ENCODE measurements around the gene RAB14.

RAB14 gene

GRCh38 chr9:121141706-121142105 is 60.0 kb downstream of the RAB14 start:
- no peak overlapping the region for H3K4me3 Mint-ChIP-seq
- DNase-seq, result no peak
- H3K27ac Mint-ChIP-seq, result no peak overlapping the region
- H3K4me1 Mint-ChIP-seq, result no peaks in the 10 kb centered on the region
- H3K36me3 Mint-ChIP-seq (ENCODE audit: low read depth), result peaks cover 59% of the 10 kb centered on the region
- TF ChIP-seq CTCF (IDR thresholded peaks at IDR 0.05), result no peak
- no peaks in the 10 kb centered on the region for H3K9me3 Mint-ChIP-seq
- H3K27me3 Mint-ChIP-seq (ENCODE audit: low read depth, poor library complexity), result no peaks in the 10 kb centered on the region

- TF ChIP-seq CTCF (IDR thresholded peaks at IDR 0.05), result no peak
- no peak overlapping the region for H3K27ac Mint-ChIP-seq
These were observed 60.4 kb downstream of the RAB14 start for GRCh38 chr9:121141306-121141705.

GRCh38 chr9:121140162-121140561 is 61.5 kb downstream of the RAB14 start:
- no peaks in the 10 kb centered on the region for H3K9me3 Mint-ChIP-seq
- no peaks in the 10 kb centered on the region for H3K4me1 Mint-ChIP-seq
- H3K4me3 Mint-ChIP-seq, result no peak overlapping the region
- H3K27ac Mint-ChIP-seq, result no peak overlapping the region
- H3K36me3 Mint-ChIP-seq (ENCODE audit: low read depth), result peaks cover 53% of the 10 kb centered on the region
- TF ChIP-seq CTCF (IDR thresholded peaks at IDR 0.05), result no peak
- no peaks in the 10 kb centered on the region for H3K27me3 Mint-ChIP-seq (ENCODE audit: low read depth, poor library complexity)
- DNase-seq, result no peak

More at GRCh38 chr9:121141306-121141705, 60.4 kb downstream of the RAB14 start:
- no peaks in the 10 kb centered on the region for H3K27me3 Mint-ChIP-seq (ENCODE audit: low read depth, poor library complexity)
- H3K36me3 Mint-ChIP-seq (ENCODE audit: low read depth), result peaks cover 55% of the 10 kb centered on the region
- H3K4me3 Mint-ChIP-seq, result no peak overlapping the region
- DNase-seq, result no peak
- no peaks in the 10 kb centered on the region for H3K9me3 Mint-ChIP-seq
- H3K4me1 Mint-ChIP-seq, result no peaks in the 10 kb centered on the region

- no peak for TF ChIP-seq CTCF (IDR thresholded peaks at IDR 0.05)
- no peaks in the 10 kb centered on the region for H3K9me3 Mint-ChIP-seq
- no peak overlapping the region for H3K4me3 Mint-ChIP-seq
- H3K27ac Mint-ChIP-seq, result no peak overlapping the region
- H3K4me1 Mint-ChIP-seq, result no peaks in the 10 kb centered on the region
- peaks cover 49% of the 10 kb centered on the region for H3K36me3 Mint-ChIP-seq (ENCODE audit: low read depth)
- no peaks in the 10 kb centered on the region for H3K27me3 Mint-ChIP-seq (ENCODE audit: low read depth, poor library complexity)
- no peak for DNase-seq
These were observed 62.7 kb downstream of the RAB14 start for GRCh38 chr9:121138973-121139372.

- no peak for DNase-seq
- no peak overlapping the region for H3K4me3 Mint-ChIP-seq
These were observed 63.1 kb downstream of the RAB14 start for GRCh38 chr9:121138561-121138960.

More at GRCh38 chr9:121138561-121138960, 63.1 kb downstream of the RAB14 start:
- Mint-ChIP-seq H3K27ac (no peak overlapping the region), H3K36me3 (ENCODE audit: low read depth) (peaks cover 48% of the 10 kb centered on the region), H3K9me3 (no peaks in the 10 kb centered on the region), H3K27me3 (ENCODE audit: low read depth, poor library complexity) (no peaks in the 10 kb centered on the region), H3K4me1 (peaks cover under 1% of the 10 kb centered on the region)
- TF ChIP-seq CTCF (IDR thresholded peaks at IDR 0.05), result no peak
